GM18520 (cell line): ENCODE results near the gene TVP23B.
A peak's percentile ranks its signal among the peaks of the same experiment; 100 is the strongest.
"Not testable (repeated sequence)": the region's sequence is repeated elsewhere in the genome, so short reads cannot be mapped to it uniquely, and the experiment has no call there.

ENCODE experiments used
- ATAC-seq: cut with Tn5 transposase; IDR thresholded peaks from one replicate; pipeline ENCODE4 v1.9.1; 2021; ENCODE audit not compliant: unreplicated experiment

Gene TVP23B

GRCh38 chr17:18780991-18781718 lies at the start of gene TVP23B:
Gene TVP23B, plus strand, starts transcription at chr17:18781183. Its CDS starts 111 bp downstream, at chr17:18781294.
- ATAC-seq = peak; percentile 92

DNA sequence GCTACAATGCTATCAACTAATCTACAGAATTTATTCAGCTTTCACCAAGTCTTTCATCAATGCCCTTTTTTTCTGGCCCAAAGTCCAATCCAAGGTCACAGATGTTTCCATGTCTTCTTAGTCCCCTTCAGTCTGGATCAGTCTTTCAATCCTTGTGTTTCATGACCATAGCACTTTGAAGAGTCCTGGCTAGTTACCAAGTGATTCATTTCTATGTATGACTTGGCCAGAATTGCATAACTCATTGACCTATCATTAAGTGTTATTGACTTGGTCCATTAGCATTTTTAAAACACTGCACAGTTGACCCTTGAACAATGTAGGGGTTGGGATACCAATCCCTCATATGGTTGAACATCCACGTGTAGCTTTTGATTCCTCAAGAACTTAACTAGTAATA lies 48.5 kb upstream of the TVP23B start:
- not testable (repeated sequence) for ATAC-seq

DNA sequence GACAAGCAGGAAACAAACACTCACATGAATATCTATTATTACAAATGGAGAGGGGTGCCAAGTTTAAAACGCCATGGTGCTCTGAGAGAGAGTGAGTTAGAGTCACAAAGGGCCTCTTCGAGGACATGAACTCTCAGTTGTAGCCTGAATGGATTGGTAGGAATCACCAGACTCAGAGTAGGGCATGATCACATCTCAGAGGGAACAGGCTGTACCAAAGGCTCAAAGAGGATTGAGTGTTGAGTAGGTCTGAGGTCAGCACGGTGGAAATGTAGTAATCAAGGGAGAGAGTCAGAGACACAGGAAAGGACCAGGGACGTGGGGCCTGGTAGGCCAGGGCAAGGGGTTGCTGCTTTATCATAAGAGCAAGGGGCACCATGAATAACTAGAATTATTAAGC lies 47.6 kb upstream of the TVP23B start:
- not testable (repeated sequence) for ATAC-seq

DNA sequence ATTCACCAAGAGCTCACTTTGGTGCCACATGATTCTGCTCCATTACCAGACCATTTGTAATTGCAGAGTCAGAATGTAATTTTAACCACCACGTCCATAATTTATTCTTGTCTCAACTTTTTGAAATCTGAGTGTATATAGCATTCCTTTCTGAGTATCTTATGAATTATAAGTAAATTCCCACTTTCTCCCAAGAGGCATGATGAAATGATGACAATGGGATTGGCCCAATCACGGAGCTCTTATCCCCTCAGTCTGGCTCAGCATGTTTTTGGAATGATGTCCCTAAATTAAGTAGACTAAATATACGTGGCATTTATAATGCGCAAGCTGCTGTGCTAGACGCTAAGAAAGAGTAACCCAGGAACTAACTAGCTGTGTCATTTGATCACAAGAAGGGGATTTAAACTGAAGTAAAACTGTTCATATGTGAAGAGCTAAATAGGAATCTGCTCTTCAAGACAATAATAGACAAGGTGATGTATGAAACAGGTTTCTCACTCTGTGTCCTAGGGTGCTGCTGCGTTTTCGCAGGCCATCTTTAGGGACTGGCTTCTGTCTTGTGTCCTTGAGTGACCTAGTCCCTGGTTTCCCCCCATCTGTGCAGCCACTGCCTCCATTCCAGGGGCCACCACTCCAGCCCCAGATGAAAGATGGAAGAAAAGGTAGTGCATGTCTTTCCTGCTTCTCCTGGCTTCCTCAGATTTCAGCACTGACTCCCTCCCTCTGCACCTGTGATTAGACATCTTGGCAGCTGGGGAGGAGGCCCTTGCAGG lies 41.2 kb upstream of the TVP23B start:
- not testable (repeated sequence) for ATAC-seq

GRCh38 chr17:18741228-18741627 lies 39.8 kb upstream of the TVP23B start:
- not testable (repeated sequence) for ATAC-seq

- not testable (repeated sequence) for ATAC-seq
These were observed 37.1 kb upstream of the TVP23B start, which contains the start of gene FBXW10 for GRCh38 chr17:18743699-18744421. Gene FBXW10, plus strand, starts transcription at chr17:18744054. Its CDS starts 191 bp downstream, at chr17:18744245.

GRCh38 chr17:18744726-18745125 lies 36.3 kb upstream of the TVP23B start:
- ATAC-seq = not testable (repeated sequence)

DNA sequence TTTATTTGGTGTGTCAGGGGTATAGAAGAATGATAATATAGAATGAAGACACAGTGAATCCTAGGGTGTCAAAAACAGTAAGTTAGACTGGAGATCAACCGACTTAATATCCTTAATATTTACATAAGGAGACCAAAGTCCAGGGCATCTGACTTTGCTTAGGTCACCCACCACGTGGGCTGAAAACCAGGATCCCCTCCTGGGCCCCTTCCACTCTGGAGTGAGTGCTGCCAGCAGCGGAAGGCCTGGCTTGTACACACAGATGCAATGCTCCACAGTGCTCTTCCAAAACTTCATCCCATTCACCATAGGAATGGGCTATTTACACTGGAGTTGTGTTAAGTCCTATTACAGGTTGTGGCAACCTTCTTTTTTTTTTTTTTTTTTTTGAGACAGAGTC lies 34.4 kb upstream of the TVP23B start:
- not testable (repeated sequence) for ATAC-seq

DNA sequence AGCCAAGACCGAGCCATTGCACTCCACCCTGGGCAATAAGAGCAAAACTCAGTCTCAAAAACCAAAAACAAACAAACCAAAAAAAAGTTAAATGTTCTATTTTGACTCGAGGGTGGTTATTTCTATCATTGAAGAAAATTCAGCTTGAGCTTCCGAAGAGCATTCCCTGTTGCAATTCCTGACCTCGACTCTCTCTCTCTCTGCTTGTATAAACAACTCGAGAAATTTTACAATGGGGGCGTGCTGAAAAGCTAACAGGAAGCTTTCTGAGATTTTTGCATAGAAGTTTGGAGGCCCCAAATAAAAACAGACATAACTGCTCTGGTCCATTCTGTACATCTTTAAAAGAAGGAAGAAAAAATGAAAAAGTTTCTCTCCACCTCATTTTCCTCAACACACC lies 33.5 kb upstream of the TVP23B start:
- ATAC-seq = not testable (repeated sequence)

DNA sequence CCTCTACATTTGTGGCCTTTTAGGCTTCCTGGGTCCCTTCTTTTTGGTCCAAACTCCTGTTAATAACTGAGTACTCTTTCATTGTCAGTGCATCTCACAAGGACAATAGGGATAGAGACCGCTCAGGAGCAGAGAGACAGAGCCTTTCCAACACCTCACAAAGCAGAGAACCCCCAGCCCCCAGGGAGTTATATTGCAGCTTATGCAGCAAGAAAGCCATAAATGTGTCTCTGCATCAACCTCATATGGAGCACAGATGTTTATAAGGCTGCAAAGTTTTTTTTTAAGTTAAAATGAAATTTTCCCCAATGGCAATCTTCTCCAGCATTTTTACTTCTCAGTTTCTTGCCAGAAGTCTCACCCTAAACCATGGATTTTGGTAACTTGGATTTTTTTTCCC lies 30.7 kb upstream of the TVP23B start:
- ATAC-seq = not testable (repeated sequence)

DNA sequence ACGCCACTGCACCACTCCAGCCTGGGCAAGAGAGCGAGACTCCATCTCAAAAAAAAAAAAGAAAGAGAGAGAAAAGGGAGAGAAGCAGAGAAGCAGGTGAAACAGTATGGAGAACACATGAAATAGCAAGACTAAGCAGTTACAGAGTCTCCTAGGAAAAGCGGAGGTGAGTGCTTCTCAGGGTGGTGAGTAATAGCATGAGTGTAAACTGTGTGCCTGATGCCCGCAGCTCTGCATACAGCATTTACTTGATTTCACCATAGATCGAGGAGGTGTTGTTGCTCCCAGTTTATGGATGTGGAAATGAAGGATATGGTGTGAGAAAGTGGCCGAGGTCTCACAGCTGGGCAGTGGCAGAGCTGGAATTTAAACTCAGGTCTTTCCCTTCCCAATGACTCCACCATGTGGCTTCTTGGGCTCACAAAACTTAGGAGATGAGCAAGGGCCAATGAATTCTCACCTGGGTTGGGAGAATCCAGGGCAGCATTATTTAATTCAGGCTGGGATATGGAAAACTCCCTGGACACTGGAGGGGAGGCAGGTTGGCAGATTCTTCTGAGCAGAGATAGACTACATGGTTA lies 27.1 kb upstream of the TVP23B start:
- ATAC-seq = not testable (repeated sequence)

DNA sequence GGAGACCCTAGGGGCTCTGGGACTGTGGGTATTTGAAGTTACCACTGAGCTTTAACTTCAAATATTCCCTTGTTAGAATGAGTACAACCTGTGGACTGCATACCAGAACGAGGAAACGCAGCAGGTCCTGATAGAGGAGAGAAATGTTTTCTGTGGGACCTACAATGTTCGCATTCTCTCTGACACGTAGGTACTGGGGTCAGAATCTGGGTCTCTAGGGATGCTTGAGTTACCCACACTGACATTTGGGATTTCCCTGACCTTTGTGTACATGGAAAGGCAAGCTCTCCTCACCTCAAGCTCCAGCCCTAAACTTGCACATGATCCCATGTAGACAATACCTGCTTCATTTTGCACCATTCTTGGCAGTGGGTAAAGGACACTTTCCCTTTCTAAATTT lies 25.0 kb upstream of the TVP23B start:
- ATAC-seq = not testable (repeated sequence)

DNA sequence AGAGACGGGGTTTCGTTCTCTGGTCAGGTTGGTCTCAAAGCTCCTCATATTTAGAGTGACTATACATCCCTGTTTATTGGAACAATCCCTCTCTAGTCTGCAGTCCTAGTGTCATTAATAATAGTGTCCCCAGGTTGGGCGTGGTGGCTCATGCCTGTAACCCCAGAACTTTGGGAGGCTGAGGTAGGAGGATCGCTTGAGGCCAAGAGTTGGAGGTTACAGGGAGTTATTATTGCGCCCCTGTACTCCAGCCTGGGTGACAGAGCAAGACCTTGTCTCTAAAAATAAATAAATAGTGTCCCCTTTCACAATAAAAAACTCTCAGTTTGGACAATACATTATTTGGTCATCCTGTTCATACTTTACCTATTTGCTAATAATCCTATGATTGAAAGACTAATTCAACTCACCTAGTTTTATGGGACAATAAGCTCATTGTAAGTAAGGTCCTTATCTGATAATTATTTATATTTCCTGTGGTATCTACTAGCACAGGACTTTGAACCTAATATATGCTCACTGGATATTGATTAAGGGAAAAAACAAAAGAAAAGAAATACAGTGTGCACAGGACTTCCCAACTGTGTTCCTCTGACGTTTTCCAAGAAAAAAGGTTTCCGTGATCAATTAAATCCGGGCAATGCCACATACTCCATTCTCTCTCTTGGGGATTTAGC lies 23.5 kb upstream of the TVP23B start:
- ATAC-seq = not testable (repeated sequence)

DNA sequence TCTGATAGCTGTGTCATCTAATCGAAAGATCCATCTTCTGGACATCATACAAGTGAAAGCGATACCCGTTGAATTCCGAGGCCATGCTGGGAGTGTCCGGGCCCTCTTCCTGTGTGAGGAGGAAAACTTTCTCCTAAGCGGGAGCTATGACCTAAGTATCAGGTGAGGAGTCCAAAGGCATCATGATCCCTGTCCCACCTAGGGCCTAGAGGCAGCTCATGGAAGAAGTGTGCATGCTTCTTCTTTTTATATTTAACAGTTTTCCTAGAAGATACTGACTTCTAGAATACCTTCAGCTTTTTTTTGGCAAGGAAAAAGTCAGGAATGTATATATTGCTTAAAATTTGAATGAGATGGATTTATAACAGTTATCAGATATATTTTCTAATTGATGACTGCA lies 22.6 kb upstream of the TVP23B start:
- ATAC-seq = not testable (repeated sequence)

- not testable (repeated sequence) for ATAC-seq
These were observed 20.8 kb upstream of the TVP23B start for GRCh38 chr17:18760221-18760620.

DNA sequence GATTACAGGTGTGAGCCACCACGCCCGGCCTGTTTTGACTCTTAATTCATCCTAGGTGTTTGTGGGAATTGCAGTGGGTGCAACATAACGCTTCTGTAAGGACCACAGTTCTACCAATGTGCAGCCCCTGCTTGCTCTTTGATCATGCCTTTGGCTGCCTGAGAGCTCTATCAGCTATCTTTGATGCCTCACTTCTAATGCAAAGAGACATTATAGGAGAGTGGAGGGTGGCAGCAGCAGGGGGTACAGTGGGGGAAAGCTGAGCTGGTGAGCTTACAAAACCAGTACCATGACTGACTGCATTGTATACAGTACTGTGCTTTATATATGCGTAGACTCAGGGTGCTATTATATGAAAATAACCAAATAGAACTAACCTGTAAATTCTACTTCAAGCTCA lies 10.4 kb upstream of the TVP23B start:
- ATAC-seq = not testable (repeated sequence)

DNA sequence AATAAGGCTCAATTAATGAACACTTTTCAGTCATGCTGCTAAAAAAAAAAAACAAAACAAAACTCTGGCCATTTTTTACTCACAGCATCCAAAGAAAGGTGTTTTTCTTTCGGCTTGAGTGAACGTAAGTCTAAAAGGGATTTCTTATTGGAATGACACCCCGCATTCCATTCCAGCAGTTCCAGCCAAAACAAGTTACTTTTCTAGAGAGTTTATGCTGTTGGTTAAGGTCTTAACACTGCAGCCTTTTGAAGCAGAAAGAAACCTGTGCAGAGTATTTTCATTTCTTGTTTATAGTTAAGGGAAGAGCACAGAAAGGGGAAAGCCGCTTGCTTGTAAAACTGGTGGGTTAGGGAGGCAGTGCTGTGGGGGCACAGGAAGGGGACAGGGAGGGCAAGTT lies 9.9 kb upstream of the TVP23B start:
- ATAC-seq = not testable (repeated sequence)

DNA sequence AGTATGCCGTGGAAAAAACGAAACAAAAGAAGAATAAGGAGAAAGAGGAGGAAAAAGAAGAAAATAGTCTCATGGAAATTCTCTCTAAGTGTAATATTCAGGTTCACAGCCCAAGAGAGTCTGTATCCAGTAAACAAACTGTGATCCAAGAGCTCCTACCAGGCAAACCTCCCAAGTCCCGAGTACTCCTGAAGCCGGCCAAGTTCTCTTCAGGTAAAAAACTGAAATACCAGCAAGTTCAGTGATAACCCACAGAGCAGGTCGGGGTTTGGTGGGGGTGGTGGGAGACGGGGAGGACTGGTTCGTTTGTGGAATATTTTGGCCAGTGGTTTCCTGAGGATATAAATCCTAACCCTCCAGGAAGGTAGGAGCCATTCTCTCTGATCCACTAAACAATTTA lies 8.5 kb upstream of the TVP23B start:
- ATAC-seq = no peak

DNA sequence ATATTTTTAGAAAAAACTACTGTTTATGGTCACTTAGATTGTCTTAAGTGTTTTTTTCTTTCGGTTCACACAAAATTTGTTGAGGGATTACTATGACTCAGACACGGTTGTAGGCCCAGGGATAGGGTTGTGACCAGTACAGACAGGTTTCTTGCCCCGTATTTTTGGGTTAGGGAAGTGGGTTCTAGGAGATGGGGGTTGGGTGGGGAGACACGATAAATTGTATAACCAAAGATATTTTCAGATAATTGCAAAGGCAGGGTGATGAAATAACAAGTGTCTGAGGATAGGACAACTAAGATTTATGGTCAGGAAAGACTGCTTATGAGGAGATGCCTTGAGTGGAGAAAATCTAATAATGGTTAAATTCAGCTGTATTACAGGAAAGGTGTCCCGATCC lies 822 bp downstream of the TVP23B start:
- ATAC-seq = peak; percentile 4

DNA sequence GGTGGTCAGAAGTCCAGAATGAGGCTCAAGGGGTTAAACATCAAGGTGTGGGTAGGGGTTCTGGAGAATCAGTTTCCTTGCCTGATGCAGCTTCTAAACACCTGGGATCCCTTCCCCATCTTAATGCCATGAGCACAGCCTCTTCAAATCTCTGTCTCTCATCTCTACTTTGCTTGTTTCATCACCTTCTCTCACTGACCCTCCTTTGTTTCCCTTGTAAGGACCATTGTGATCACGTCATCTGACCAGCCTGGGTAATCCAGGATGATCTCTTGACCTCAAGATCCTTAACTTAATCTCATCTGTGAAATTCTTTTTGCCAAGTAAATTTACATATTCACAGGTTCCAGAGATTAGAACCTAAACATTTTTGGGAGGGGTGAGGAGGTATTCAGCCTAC lies 5.0 kb downstream of the TVP23B start:
- not testable (repeated sequence) for ATAC-seq
